Coronary artery (tissue), 2 donors: ENCODE data around the gene NTNG1.

Experiments
- DNase-seq: peaks from one replicate; pipeline ENCODE4 v3.0.0-alpha.2; 2017; ENCODE audit warnings: low spot score
- H3K27ac ChIP-seq, 2 donors: fragments of 200-600 bp; sonication (generic); one replicate each; pipeline ENCODE4 v1.5.1; 2016 to 2019
- H3K4me3 ChIP-seq: fragments of 200-600 bp; sonication (generic); 2 replicates; pipeline ENCODE4 v1.5.1; 2016; ENCODE audit warnings: mild to moderate bottlenecking, moderate library complexity
- TF ChIP-seq, protein P1 (sequence below): fragments of 200-600 bp; sonication (generic); IDR thresholded peaks from one replicate; pipeline ENCODE4 v1.5.1; 2019; ENCODE audit warnings: antibody characterized with exemption

NTNG1 gene

DNA sequence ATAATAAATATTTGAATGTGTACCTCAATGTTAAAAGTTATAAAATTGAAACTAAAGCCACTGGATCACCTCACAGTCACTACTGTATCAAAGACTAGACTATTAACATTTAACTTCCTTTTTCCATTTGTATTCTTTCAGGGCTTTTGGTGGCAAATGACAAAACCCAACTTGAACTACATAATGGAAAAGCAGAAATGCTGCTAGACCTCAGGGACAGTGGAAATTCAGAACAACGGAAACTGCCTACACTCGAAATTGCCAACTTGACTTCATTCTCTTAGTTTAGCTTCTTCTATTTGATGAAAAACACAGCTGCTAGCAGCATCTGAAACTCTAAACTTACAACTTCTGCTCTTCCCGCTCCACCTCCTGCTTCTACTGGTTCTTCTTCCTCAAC lies 34.9 kb upstream of the NTNG1 start:
- no peak overlapping the region for H3K4me3 ChIP-seq
- H3K27ac ChIP-seq: no peak overlapping the region
- TF ChIP-seq, protein P1, sequence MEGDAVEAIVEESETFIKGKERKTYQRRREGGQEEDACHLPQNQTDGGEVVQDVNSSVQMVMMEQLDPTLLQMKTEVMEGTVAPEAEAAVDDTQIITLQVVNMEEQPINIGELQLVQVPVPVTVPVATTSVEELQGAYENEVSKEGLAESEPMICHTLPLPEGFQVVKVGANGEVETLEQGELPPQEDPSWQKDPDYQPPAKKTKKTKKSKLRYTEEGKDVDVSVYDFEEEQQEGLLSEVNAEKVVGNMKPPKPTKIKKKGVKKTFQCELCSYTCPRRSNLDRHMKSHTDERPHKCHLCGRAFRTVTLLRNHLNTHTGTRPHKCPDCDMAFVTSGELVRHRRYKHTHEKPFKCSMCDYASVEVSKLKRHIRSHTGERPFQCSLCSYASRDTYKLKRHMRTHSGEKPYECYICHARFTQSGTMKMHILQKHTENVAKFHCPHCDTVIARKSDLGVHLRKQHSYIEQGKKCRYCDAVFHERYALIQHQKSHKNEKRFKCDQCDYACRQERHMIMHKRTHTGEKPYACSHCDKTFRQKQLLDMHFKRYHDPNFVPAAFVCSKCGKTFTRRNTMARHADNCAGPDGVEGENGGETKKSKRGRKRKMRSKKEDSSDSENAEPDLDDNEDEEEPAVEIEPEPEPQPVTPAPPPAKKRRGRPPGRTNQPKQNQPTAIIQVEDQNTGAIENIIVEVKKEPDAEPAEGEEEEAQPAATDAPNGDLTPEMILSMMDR: no peak
- no peak for DNase-seq

DNA sequence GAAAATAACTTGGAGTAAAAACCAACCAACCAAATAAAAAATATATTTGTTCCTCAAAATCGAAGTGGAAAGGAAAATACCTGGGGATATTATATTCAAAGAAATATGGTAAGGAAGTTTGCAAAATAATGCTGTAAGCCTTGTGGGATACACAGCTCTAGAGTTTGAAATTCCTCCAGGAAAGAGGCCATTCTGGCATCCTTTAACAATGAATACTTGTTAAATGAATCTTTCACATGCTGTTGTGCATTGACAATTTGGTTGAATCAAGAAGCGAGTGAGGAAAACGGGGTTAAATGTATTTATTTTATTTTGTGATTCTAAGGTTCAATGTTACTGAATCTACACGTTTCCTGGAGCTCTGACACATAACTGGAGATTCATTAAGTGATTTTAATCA lies 30.5 kb upstream of the NTNG1 start:
- no peak for DNase-seq
- no peak overlapping the region for H3K27ac ChIP-seq
- H3K4me3 ChIP-seq: no peak overlapping the region
- TF ChIP-seq, protein P1: no peak

DNA sequence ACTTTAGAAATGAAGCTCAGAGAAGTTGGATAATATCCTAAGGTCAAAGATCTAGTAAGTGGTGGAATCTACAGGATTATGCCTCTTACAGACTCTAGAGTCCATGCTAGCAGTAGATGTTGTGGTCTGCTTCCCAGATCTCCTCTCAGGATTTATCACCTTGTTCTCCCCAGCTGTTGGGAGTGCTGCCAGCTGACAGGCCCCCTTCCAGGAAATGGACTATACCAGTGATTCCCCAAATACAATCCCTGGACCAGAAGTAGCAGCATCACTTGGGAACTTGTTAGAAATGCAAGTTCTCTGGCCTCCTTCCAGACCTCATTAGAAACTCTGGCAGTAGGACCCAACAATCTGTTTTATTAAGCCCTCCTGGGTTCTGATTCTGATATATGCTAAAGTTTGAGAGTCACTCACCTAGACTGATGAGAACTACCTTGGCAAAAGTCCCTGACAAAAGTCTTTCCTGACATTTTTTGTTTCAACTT lies 24.5 kb upstream of the NTNG1 start:
- no peak for DNase-seq
- TF ChIP-seq, protein P1: no peak
- no peak overlapping the region for H3K27ac ChIP-seq
- H3K4me3 ChIP-seq: no peak overlapping the region

DNA sequence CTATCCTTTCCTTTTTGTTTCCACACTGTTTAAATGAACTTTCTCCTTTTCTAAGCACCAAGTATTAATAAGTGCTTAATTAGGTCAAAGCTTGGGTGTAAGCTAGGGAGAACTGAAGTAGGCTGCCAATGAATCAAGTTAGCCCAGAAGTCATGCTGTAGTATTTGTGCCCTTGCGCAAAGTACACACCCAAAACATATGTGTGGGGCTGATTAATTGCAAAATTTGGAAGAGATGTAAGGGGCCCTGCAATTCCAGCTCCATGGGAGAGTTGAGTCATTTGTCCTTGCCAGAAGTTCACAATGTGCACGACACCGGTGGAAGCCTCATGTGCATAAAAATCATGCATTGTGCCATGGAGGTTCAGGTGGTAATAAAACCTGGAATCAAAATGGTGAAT lies 18.6 kb upstream of the NTNG1 start:
- Histone ChIP-seq H3K4me3 (no peak overlapping the region), H3K27ac (no peak overlapping the region)
- TF ChIP-seq, protein P1: no peak
- DNase-seq: no peak

DNA sequence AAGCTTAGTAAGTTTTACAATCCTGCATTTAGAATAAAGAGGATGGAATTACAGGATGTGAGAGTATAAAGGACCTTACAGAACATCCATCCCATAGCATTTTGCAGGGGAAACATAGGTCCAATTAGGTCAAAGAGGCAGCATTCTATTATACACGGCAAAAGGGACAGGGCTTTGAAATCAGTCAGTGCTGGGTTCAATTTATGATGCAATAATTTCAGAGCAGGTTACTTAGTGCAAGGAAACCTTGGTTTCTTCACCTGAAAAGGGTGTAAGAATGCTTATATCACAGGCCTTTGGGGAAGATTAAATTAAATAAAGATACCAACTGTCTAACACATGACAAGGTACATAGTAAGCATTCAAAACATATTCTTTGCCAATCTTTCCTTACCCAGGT lies 17.1 kb upstream of the NTNG1 start:
- no peak overlapping the region for H3K4me3 ChIP-seq
- DNase-seq: no peak
- H3K27ac ChIP-seq: no peak overlapping the region
- TF ChIP-seq, protein P1: no peak

DNA sequence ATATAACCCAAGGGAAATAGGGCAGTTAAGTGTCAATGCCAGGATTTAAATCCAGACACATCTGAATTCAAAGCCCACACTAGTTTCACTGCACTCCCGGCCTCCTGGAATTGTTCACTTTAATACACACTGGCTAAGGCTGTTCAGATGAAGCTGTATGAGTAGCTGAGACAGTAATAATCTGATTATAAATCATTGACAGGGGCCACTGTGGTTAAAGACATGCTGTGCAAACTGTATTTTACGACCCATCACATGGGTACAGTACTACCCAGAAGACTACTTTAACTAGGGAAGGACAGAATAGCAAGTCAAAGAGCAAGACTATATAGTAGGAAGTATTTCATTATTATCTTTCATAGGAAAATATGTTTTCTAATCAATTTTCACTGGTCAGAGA lies 16.1 kb upstream of the NTNG1 start:
- H3K4me3 ChIP-seq: no peak overlapping the region
- H3K27ac ChIP-seq: no peak overlapping the region
- TF ChIP-seq, protein P1: no peak
- no peak for DNase-seq

DNA sequence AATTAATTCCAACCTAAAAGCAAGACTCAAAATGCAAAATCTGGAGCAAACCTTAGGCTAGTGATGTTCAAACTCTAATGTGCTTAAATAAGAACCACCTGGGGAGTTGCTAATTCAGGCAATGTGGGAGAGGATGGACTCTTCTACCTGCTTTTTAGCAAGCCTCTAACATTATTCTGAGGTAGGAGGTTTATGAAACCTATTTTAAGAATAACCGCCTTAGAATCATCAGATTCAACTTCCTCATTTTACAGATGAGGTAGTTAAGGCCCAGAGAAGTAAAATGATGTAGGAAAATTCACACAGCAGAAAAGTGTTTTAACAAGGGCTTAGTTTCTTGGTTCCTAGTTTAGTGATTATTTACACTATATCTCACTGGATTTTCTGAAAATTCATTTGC lies 8.6 kb upstream of the NTNG1 start:
- Histone ChIP-seq H3K4me3 (no peak overlapping the region), H3K27ac (no peak overlapping the region)
- DNase-seq: no peak
- TF ChIP-seq, protein P1: no peak
